B cell (primary cell): ENCODE results near the gene SLC4A1. TPM values are rescaled to one million over a fixed set of nuclear protein-coding genes. Genes with fewer than 3 reads are reported as not detected.
A peak's percentile ranks its signal among the peaks of the same experiment; 100 is the strongest.

ENCODE experiments used
- ATAC-seq: fragments of 200-7000 bp; cut with Tn5 transposase; one replicate; pipeline ENCODE4 v1.10.0; 2021; ENCODE audit warnings: low read depth, mild to moderate bottlenecking, moderate number of reproducible peaks, moderate library complexity
- CTCF ChIA-PET: fragments of 350-600 bp; sonication (Branson Sonifier 250); formaldehyde crosslinking; loops from one replicate; lab custom pipeline; 2021; ENCODE audit warnings: antibody characterized with exemption, inconsistent platforms; lab: Charles Lee
- POLR2A ChIA-PET: fragments of 350-600 bp; sonication (Branson Sonifier 250); formaldehyde crosslinking; loops from one replicate; lab custom pipeline; 2021; ENCODE audit warnings: antibody characterized with exemption; lab: Charles Lee
- DNase-seq: peaks from one replicate; pipeline ENCODE4 v3.0.0; 2013
- H2AFZ ChIP-seq: 2 replicates; pipeline ENCODE4 v1.6.1; 2012; ENCODE audit warnings: mild to moderate bottlenecking, low read depth, low read length; ENCODE audit not compliant: insufficient read depth, poor library complexity, severe bottlenecking
- H3K27ac ChIP-seq, 2 donors: 1 replicate in 1 of 2; 2 replicates in 1 of 2; pipeline ENCODE4 v1.5.1; 2012 to 2013; ENCODE audit warnings: low read length in 2 of 2, mild to moderate bottlenecking in 2 of 2, moderate library complexity in 1 of 2
- H3K27me3 ChIP-seq, 4 experiments: fragments of 200-600 bp in 1 of 4; sonication (generic) in 1 of 4; replicated peaks in 1 of 4; 1 replicate in 2 of 4; 2 replicates in 2 of 4; pipeline versions ENCODE4 v1.6.1 to v1.7.0; 2013 to 2016; ENCODE audit warnings: low read length in 3 of 4, mild to moderate bottlenecking in 2 of 4, mixed read lengths in 1 of 4, moderate library complexity in 1 of 4; ENCODE audit not compliant: insufficient read depth in 4 of 4, control insufficient read depth in 3 of 4; ENCODE audit errors: control extremely low read depth in 1 of 4
- H3K36me3 ChIP-seq, 2 experiments: replicated peaks in 1 of 2; 1 replicate in 1 of 2; 2 replicates in 1 of 2; pipeline versions ENCODE4 v1.6.1 to v1.7.1; 2013; ENCODE audit warnings: low read length in 1 of 2; ENCODE audit not compliant: insufficient read depth in 2 of 2, control insufficient read depth in 1 of 2; ENCODE audit errors: control extremely low read depth in 1 of 2, extremely low read depth in 1 of 2
- H3K4me1 ChIP-seq, 2 donors: fragments of 200-600 bp in 1 of 2; sonication (generic) in 1 of 2; 1 replicate in 1 of 2; 2 replicates in 1 of 2; pipeline versions ENCODE4 v1.5.1 to v1.6.1; 2013 to 2017; ENCODE audit warnings: low read length in 2 of 2; ENCODE audit not compliant: control insufficient read depth in 2 of 2, insufficient read depth in 2 of 2
- H3K4me2 ChIP-seq: replicated peaks from 2 replicates; pipeline ENCODE3; 2012; ENCODE audit warnings: mild to moderate bottlenecking, low read depth, low read length; ENCODE audit not compliant: poor library complexity, severe bottlenecking
- H3K4me3 ChIP-seq, 5 experiments: fragments of 200-600 bp in 1 of 5; sonication (generic) in 1 of 5; 1 replicate in 3 of 5; 2 replicates in 2 of 5; pipeline versions ENCODE4 v1.5.1 to v1.7.0; 2011 to 2016; ENCODE audit warnings: low read length in 4 of 5, mild to moderate bottlenecking in 4 of 5, low read depth in 2 of 5, control low read depth in 1 of 5, moderate library complexity in 1 of 5; ENCODE audit not compliant: insufficient read depth in 1 of 5; ENCODE audit errors: control extremely low read depth in 1 of 5, extremely low read depth in 1 of 5
- H3K79me2 ChIP-seq: fragments of 200-600 bp; sonication (generic); one replicate; pipeline ENCODE4 v1.6.0; 2016; ENCODE audit warnings: low read length; ENCODE audit not compliant: control insufficient read depth, insufficient read depth
- H3K9ac ChIP-seq: fragments of 200-600 bp; sonication (generic); 2 replicates; pipeline ENCODE4 v1.6.1; 2017; ENCODE audit warnings: mild to moderate bottlenecking, low read length, moderate library complexity
- H3K9me3 ChIP-seq, 3 donors: one replicate each; pipeline versions ENCODE4 v1.6.1 to v1.7.1; 2013; ENCODE audit warnings: low read length in 2 of 3; ENCODE audit not compliant: control insufficient read depth in 2 of 3, insufficient read depth in 1 of 3; ENCODE audit errors: control extremely low read depth in 1 of 3
- H4K20me1 ChIP-seq: 2 replicates; pipeline ENCODE4 v1.6.0; 2012; ENCODE audit warnings: mild to moderate bottlenecking, low read length; ENCODE audit not compliant: insufficient read depth, control insufficient read depth, poor library complexity, severe bottlenecking
- H3K27ac Mint-ChIP-seq: one replicate; pipeline ENCODE4 v1.8.0; 2021; ENCODE audit warnings: mixed read lengths
- H3K27me3 Mint-ChIP-seq: one replicate; pipeline ENCODE4 v1.8.0; 2021; ENCODE audit warnings: mixed read lengths
- H3K4me1 Mint-ChIP-seq: one replicate; pipeline ENCODE4 v1.8.0; 2021; ENCODE audit warnings: mixed read lengths
- H3K4me3 Mint-ChIP-seq: one replicate; pipeline ENCODE4 v1.8.0; 2021; ENCODE audit warnings: mixed read lengths
- H3K9me3 Mint-ChIP-seq: one replicate; pipeline ENCODE4 v1.8.0; 2022; ENCODE audit warnings: mixed read lengths; ENCODE audit not compliant: insufficient read depth
- CTCF ChIP-seq: fragments of 200-600 bp; IDR thresholded peaks from one replicate; pipeline ENCODE4 v1.8.0; 2022; ENCODE audit warnings: antibody characterized with exemption, mild to moderate bottlenecking
- EZH2 ChIP-seq: IDR thresholded peaks from 2 replicates; pipeline ENCODE4 v1.6.1; 2012; ENCODE audit warnings: borderline replicate concordance, low read depth, mild to moderate bottlenecking, moderate library complexity, low read length; ENCODE audit not compliant: insufficient read depth, poor library complexity, severe bottlenecking
- WGBS: methylation state at CpG from one replicate; pipeline ENCODE4 v1.1.5; 2013; ENCODE audit warnings: missing lambda C conversion rate; ENCODE audit not compliant: insufficient coverage; 5-methylcytosine and 5-hydroxymethylcytosine counted together
- intact Hi-C: fragments of 100-400 bp; cut with micrococcal nuclease; formaldehyde crosslinking; loops from one replicate; pipeline ENCODE4 v1.10.0; 2022
- polyA plus RNA-seq: library from polyadenylated mRNA; depleted of rRNA; stranded (reverse); fragments of >200 nt; gene quantifications from 2 replicates; pipeline ENCODE4 v1.2.3, GENCODE V29; 2012
- total RNA-seq, 2 donors: library from RNA; stranded (reverse); fragments of 120-200 nt in 1 of 2; gene quantifications; 1 replicate in 1 of 2; 2 replicates in 1 of 2; pipeline versions ENCODE4 v1.2.3 to v1.2.4, GENCODE V29; 2013 to 2022

SLC4A1 gene
- total and polyA plus RNA-seq, 2 donors (not counting 1 experiment from before 2014, with no cell fraction given): 0.22 TPM; not detected in 1

- Histone ChIP-seq H3K27ac (peak overlapping the region; percentile 41 to 71), H4K20me1 (peaks cover 44% of the 10 kb centered on the region), H3K4me1 (peaks cover 22 to 42% of the 10 kb centered on the region in 2 donors), H3K27me3 (no peaks in the 10 kb centered on the region), H2AFZ (peak overlapping the region; percentile 43), H3K9me3 (no peaks in the 10 kb centered on the region), H3K79me2 (peaks cover 57% of the 10 kb centered on the region), H3K9ac (no peak overlapping the region), H3K36me3 (peaks cover 2 to 72% of the 10 kb centered on the region in 2 experiments), H3K4me3 (no peak overlapping the region), H3K4me2 (peak overlapping the region; percentile 68)
- intact Hi-C loops: loop anchor here (1.0 to 2.0 kb wide), 6 partner anchors 8 to 140 kb away; partner anchors contain the start of genes GRN and SLC25A39
- TF ChIP-seq CTCF (no peak), EZH2 (no peak)
- Mint-ChIP-seq H3K4me1 (peaks cover 39% of the 10 kb centered on the region), H3K27me3 (no peaks in the 10 kb centered on the region), H3K27ac (peak overlapping the region; percentile 74), H3K4me3 (peak overlapping the region; percentile 34), H3K9me3 (no peaks in the 10 kb centered on the region)
- POLR2A ChIA-PET: interaction anchor here (0.6 to 3.4 kb wide), 14 partner anchors 8 to 460 kb away, joined by 4 to 35 read pairs (median 6); partner anchors contain the start of genes ATXN7L3, GRN, TMUB2 and UBTF
- CTCF ChIA-PET: interaction anchor here (0.5 to 6.2 kb wide), 34 partner anchors 10 to 266 kb away, joined by 3 to 98 read pairs (median 6); partner anchors contain the start of genes ATXN7L3, FAM171A2, GRN and HDAC5
- DNase-seq: no peak
- WGBS: 69% methylated on average over 8 of the region's 11 CpGs
- ATAC-seq: no peak
Observed at GRCh38 chr17:44209786-44210341, 58.1 kb downstream of the SLC4A1 start.

GRCh38 chr17:44207743-44208142 lies 60.2 kb downstream of the SLC4A1 start:
- 89% methylated on average over 5 of the region's 5 CpGs for WGBS
- peaks cover 0 to 55% of the 10 kb centered on the region in 2 experiments for H3K36me3 ChIP-seq
- POLR2A ChIA-PET: interaction anchor here (0.6 to 1.8 kb wide), 4 partner anchors 9 to 845 kb away, joined by 4 to 13 read pairs (median 8); no protein-coding TSS in a partner anchor

More at GRCh38 chr17:44207743-44208142, 60.2 kb downstream of the SLC4A1 start:
- Histone ChIP-seq H3K27ac (no peak overlapping the region), H3K4me1 (peaks cover 23 to 37% of the 10 kb centered on the region in 2 donors), H3K79me2 (peaks cover 36% of the 10 kb centered on the region), H4K20me1 (peaks cover 44% of the 10 kb centered on the region), H3K4me3 (no peak overlapping the region), H3K27me3 (no peaks in the 10 kb centered on the region), H2AFZ (no peak overlapping the region), H3K9ac (no peak overlapping the region), H3K9me3 (no peaks in the 10 kb centered on the region), H3K4me2 (no peak overlapping the region)
- no peak for DNase-seq
- no peak overlapping the region for H3K4me3 Mint-ChIP-seq
- peaks cover 33% of the 10 kb centered on the region for H3K4me1 Mint-ChIP-seq
- intact Hi-C loops: no loop called here
- no peaks in the 10 kb centered on the region for H3K27me3 Mint-ChIP-seq
- CTCF ChIA-PET: interaction anchor here (0.6 to 6.2 kb wide), 5 partner anchors 8 to 145 kb away, joined by 3 to 98 read pairs (median 15); partner anchors contain the start of gene ATXN7L3
- no peaks in the 10 kb centered on the region for H3K9me3 Mint-ChIP-seq
- H3K27ac Mint-ChIP-seq: no peak overlapping the region
- no peak for ATAC-seq
- TF ChIP-seq CTCF: no peak
- TF ChIP-seq EZH2: no peak
